Liver (tissue), 3 donors: Measurements from ENCODE around the gene JCAD.
"Not testable (repeated sequence)": the region's sequence is repeated elsewhere in the genome, so short reads cannot be mapped to it uniquely, and the experiment has no call there.

Experiments
- CTCF ChIP-seq: fragments of 150-350 bp; IDR thresholded peaks from 2 replicates; pipeline ENCODE4 v1.5.1; 2017; ENCODE audit warnings: improper control_type of control experiment, low read depth, low read length; ENCODE audit not compliant: missing input control
- FOXA1 ChIP-seq: IDR thresholded peaks from 2 replicates; pipeline ENCODE4 v1.6.1; 2016; ENCODE audit warnings: antibody characterized with exemption
- JUND ChIP-seq, 2 donors: IDR thresholded peaks; 2 replicates each; pipeline ENCODE4 v1.6.1; 2016; ENCODE audit warnings: antibody characterized with exemption in 2 of 2
- MAX ChIP-seq: IDR thresholded peaks from 2 replicates; pipeline ENCODE4 v1.6.1; 2016; ENCODE audit warnings: antibody characterized with exemption
- donor health status: healthy.
- donor health status: healthy.

GRCh38 chr10:29979421-29979779 is 80.0 kb downstream of the JCAD start:
- TF ChIP-seq CTCF; MAX; FOXA1; JUND (IDR thresholded peaks at IDR 0.05): not testable (repeated sequence)
